SK-N-MC (cell line): Measurements from ENCODE around the gene OR5AU1.

Experiments used
- EZH2 ChIP-seq: fragments of 200-600 bp; sonication (generic); IDR thresholded peaks from one replicate; pipeline ENCODE4 v1.6.1; 2017; ENCODE audit warnings: antibody characterized with exemption
- FOXP2 ChIP-seq: optimal IDR thresholded peaks from 2 replicates; pipeline ENCODE3; 2011; ENCODE audit warnings: mild to moderate bottlenecking, moderate library complexity; ENCODE audit not compliant: insufficient read depth; ENCODE audit errors: extremely low read length, control extremely low read depth
- POLR2AphosphoS5 ChIP-seq: IDR thresholded peaks from 2 replicates; pipeline ENCODE4 v1.6.1; 2012; ENCODE audit warnings: mild to moderate bottlenecking, low read depth, low read length, borderline replicate concordance

DNA sequence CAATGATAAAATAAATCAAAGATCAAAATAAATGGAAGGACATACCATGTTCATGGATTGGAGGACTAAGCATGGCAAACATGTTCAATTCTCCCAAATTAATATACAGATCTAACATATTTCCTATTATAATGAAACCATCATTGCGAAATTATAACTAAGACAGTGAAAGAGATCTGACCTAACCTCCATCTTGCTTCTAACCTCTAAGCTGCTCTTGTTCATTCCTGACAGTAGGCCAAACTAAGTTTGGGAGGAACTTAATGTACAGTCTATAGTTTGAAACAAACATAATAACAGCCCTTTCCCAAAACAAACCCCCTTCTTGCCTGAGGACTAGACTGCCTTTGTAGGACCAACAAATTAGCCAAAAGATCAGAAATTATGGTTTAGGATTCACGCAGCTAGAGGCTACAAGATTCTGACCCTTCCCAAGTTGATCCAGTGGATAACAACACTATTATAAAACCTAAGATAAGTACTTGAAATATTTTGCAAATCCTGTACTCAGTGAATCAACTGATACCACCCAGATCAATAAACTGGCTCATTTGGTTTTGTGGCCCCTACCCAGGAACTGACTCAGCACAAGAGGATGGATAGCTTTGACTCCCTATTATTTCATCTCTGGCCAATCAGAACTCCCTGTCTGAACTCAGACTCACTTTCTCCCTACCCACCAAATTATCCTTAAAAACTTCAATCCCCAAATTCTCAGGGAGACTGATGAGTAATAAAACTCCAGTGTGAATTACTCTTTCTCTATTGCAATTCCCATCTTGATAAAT, 41.7 kb upstream of the OR5AU1 start:
- TF ChIP-seq EZH2 (no peak), POLR2AphosphoS5 (no peak; the same call in 1 of the 2 replicates), FOXP2 (no peak)
